GM12878 (cell line): ENCODE results near the gene RPL7A. TPM values are rescaled to one million over a fixed set of nuclear protein-coding genes. Genes with fewer than 3 reads are reported as not detected.

ENCODE experiments used
- ATAC-seq: fragments of 200-7000 bp; cut with Tn5 transposase; 3 replicates; pipeline ENCODE4 v1.9.1; 2020; ENCODE audit warnings: mild to moderate bottlenecking, moderate library complexity
- BruUV-seq: library from RNA; stranded (reverse); fragments of 400-500 nt; replicated peaks from 2 replicates; lab custom pipeline; 2021; lab: Mats Ljungman, UMichigan
- CTCF ChIA-PET: fragments of 300-600 bp; sonication (Branson Sonifier 250); formaldehyde crosslinking; extraction: SDS; loops from one replicate; lab custom pipeline; 2021; ENCODE audit warnings: inconsistent platforms; lab: Yijun Ruan, JAX
- POLR2A ChIA-PET: fragments of 350-600 bp; formaldehyde crosslinking; extraction: SDS; loops from one replicate; lab custom pipeline; 2021; ENCODE audit warnings: inconsistent platforms; lab: Charles Lee
- RAD21 ChIA-PET: fragments of 300-600 bp; sonication (Branson Sonifier 250); formaldehyde crosslinking; loops from one replicate; lab custom pipeline; 2023; ENCODE audit warnings: antibody characterized with exemption; ENCODE audit not compliant: unreplicated experiment; lab: Charles Lee
- SMC1A ChIA-PET: fragments of 300-600 bp; sonication (Branson Sonifier 250); formaldehyde crosslinking; loops from one replicate; lab custom pipeline; 2023; ENCODE audit not compliant: unreplicated experiment, uncharacterized antibody; lab: Charles Lee
- DNase-seq: peaks from one replicate; pipeline ENCODE4 v3.0.0-alpha.2; 2011; ENCODE audit warnings: low read depth, low spot score
- FAIRE-seq: peaks from 3 replicates; lab custom pipeline; 2011; peaks lifted over from hg19 to GRCh38; lab: Jason Lieb, UNC
- H2AFZ ChIP-seq: 2 replicates; pipeline ENCODE4 v1.6.0; 2011; ENCODE audit warnings: low read depth, low read length, control low read depth; ENCODE audit not compliant: control insufficient read depth
- H3K27ac ChIP-seq: 2 replicates; pipeline ENCODE4 v1.5.1; 2011; ENCODE audit warnings: control low read depth; ENCODE audit not compliant: control insufficient read depth, insufficient read depth
- H3K27me3 ChIP-seq, 2 experiments: replicated peaks in 1 of 2; 2 replicates each; pipeline versions ENCODE4 v1.6.0 to v1.6.1; 2011; ENCODE audit warnings: low read length in 1 of 2; ENCODE audit not compliant: control insufficient read depth in 2 of 2, insufficient read depth in 2 of 2
- H3K36me3 ChIP-seq, 2 experiments: 2 replicates each; pipeline ENCODE4 v1.5.1; 2011; ENCODE audit warnings: low read length in 1 of 2; ENCODE audit not compliant: control insufficient read depth in 2 of 2, insufficient read depth in 2 of 2
- H3K4me1 ChIP-seq: 2 replicates; pipeline ENCODE4 v1.6.1; 2011; ENCODE audit warnings: mild to moderate bottlenecking, low read length, moderate library complexity, mixed read lengths; ENCODE audit not compliant: control insufficient read depth, insufficient read depth
- H3K4me2 ChIP-seq: 2 replicates; pipeline ENCODE4 v1.6.0; 2011; ENCODE audit warnings: control low read depth; ENCODE audit not compliant: control insufficient read depth, insufficient read depth
- H3K4me3 ChIP-seq: fragments of 200-600 bp; sonication (generic); 2 replicates; pipeline ENCODE4 v1.5.1; 2016
- H3K79me2 ChIP-seq: 2 replicates; pipeline ENCODE4 v1.6.0; 2011; ENCODE audit warnings: low read length; ENCODE audit not compliant: control insufficient read depth, insufficient read depth
- H3K9ac ChIP-seq: 2 replicates; pipeline ENCODE4 v1.8.0; 2011; ENCODE audit warnings: low read length, control low read depth, mixed read lengths; ENCODE audit not compliant: control insufficient read depth, insufficient read depth
- H3K9me3 ChIP-seq: replicated peaks from 3 replicates; pipeline ENCODE4 v1.5.1; 2011; ENCODE audit warnings: mild to moderate bottlenecking, low read length; ENCODE audit not compliant: control insufficient read depth, insufficient read depth
- H4K20me1 ChIP-seq: 2 replicates; pipeline ENCODE4 v1.6.0; 2011; ENCODE audit not compliant: control insufficient read depth, insufficient read depth
- NR2C2 ChIP-seq: IDR thresholded peaks from 2 replicates; pipeline ENCODE4 v1.6.1; 2011; ENCODE audit warnings: borderline replicate concordance, low read depth; ENCODE audit not compliant: control insufficient read depth, insufficient read length
- RFX5 ChIP-seq: IDR thresholded peaks from 2 replicates; pipeline ENCODE4 v1.6.1; 2011; ENCODE audit warnings: low read depth, low read length, improper control_type of control experiment
- YY1 ChIP-seq: IDR thresholded peaks from 2 replicates; pipeline ENCODE4 v1.6.1; 2011; ENCODE audit warnings: low read depth, mild to moderate bottlenecking, low read length
- WGBS: methylation state at CpG from one replicate; pipeline ENCODE4 v1.1.6; 2016; ENCODE audit warnings: low lambda C conversion rate; ENCODE audit not compliant: insufficient replicate concordance, insufficient coverage; ENCODE audit errors: missing lambda C conversion rate; 5-methylcytosine and 5-hydroxymethylcytosine counted together
- in situ Hi-C: fragments of 300-500 bp; cut with MboI; formaldehyde crosslinking; loops from 9 replicates; pipeline ENCODE4 v1.14.3; 2018; ENCODE audit warnings: mixed read lengths
- intact Hi-C: fragments of 100-400 bp; cut with micrococcal nuclease; formaldehyde crosslinking; loops from one replicate; pipeline ENCODE4 v1.14.2; 2022; ENCODE audit not compliant: unreplicated experiment
- polyA plus RNA-seq, 11 experiments: library from polyadenylated mRNA; depleted of rRNA in 4 of 11; unstranded in 6 of 11; stranded (reverse) in 5 of 11; fragments of >200 nt; fragmentation: Nextera tagmentation in 4 of 11; fragmentation: Illumina TruSeq in 1 of 11; extraction: Ambion mirVana in 4 of 11; extraction: Trizol in 1 of 11; gene quantifications; 1 replicate in 1 of 11; 2 replicates in 10 of 11; pipeline versions ENCODE4 v1.2.1 to v1.2.3, GENCODE V29; 2011 to 2016; ENCODE audit warnings: inconsistent platforms in 2 of 11, missing spikeins in 2 of 11, low read depth in 1 of 11
- total RNA-seq, 4 experiments: library from RNA; depleted of rRNA in 3 of 4; stranded (reverse); fragments of >200 nt in 3 of 4; fragmentation: Illumina TruSeq in 1 of 4; extraction: Trizol in 1 of 4; gene quantifications; 2 replicates each; pipeline versions ENCODE4 v1.2.1 to v1.2.3, GENCODE V29; 2013 to 2021
- TF ChIP-seq, protein P1 (sequence below): IDR thresholded peaks from 2 replicates; pipeline ENCODE4 v1.6.1; 2011; ENCODE audit warnings: borderline replicate concordance, low read depth, mild to moderate bottlenecking, moderate library complexity, mixed read lengths, low read length; ENCODE audit not compliant: insufficient read depth; ENCODE audit errors: extremely low read length

RPL7A gene
- total and polyA plus RNA-seq, 10 of the 15 experiments (the other 5 are each of a cell fraction or from before 2014, with no cell fraction given), result 917 to 5,193 (median 3,326) TPM

DNA sequence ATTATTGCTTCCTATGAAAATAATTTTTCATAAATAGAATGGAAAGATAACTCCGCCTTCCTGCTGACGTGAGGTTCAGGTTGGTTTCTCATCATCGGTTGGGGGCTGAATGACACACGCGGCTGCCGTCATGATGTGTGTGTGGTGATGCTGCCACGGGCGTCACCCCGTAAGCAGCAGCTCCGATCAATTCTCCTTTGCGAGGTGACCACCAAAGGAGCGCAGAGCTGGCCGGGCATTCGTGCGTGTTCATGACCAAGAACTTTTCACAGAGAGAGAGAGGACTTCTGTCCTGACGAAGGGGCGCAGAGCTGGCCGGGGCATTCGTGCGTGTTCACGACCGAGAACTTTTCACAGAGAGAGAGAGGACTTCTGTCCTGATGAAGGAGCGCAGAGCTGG lies 42.3 kb upstream of the RPL7A start:
- no peak for DNase-seq
- Histone ChIP-seq H4K20me1 (no peaks in the 10 kb centered on the region), H3K9ac (no peak overlapping the region), H3K4me1 (no peaks in the 10 kb centered on the region), H3K79me2 (no peaks in the 10 kb centered on the region), H3K27me3 (no peaks in the 10 kb centered on the region; a peak in 1 of 4 replicates), H3K4me2 (no peak overlapping the region), H3K4me3 (no peak overlapping the region), H3K36me3 (no peaks in the 10 kb centered on the region), H3K9me3 (no peaks in the 10 kb centered on the region; the same call in 2 of the 3 replicates), H3K27ac (no peak overlapping the region), H2AFZ (no peak overlapping the region)
- TF ChIP-seq NR2C2 (no peak), RFX5 (no peak), YY1 (no peak)
- TF ChIP-seq, protein P1, sequence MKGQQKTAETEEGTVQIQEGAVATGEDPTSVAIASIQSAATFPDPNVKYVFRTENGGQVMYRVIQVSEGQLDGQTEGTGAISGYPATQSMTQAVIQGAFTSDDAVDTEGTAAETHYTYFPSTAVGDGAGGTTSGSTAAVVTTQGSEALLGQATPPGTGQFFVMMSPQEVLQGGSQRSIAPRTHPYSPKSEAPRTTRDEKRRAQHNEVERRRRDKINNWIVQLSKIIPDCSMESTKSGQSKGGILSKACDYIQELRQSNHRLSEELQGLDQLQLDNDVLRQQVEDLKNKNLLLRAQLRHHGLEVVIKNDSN, result no peak
- no TSS peak for BruUV-seq
- ChIA-PET CTCF (no interaction called here), SMC1A (no interaction called here), RAD21 (no interaction called here), POLR2A (no interaction called here)
- ATAC-seq, result no peak
- in situ Hi-C loops, result no loop called here
- WGBS, result 59% methylated on average over 16 of the region's 23 CpGs
- no peak for FAIRE-seq
- intact Hi-C loops, result no loop called here
